Nephron (organoid): ENCODE results near the gene UTS2R.
A peak's percentile ranks its signal among the peaks of the same experiment; 100 is the strongest.

Experiments
- H3K27ac Mint-ChIP-seq, 3 experiments: 2 replicates each; pipeline ENCODE4 v1.8.0; 2020; ENCODE audit warnings: mixed read lengths in 3 of 3, mild to moderate bottlenecking in 2 of 3, moderate library complexity in 1 of 3
- H3K27me3 Mint-ChIP-seq: 2 replicates; pipeline ENCODE4 v1.8.0; 2021; ENCODE audit warnings: low read depth, mild to moderate bottlenecking, moderate library complexity, mixed read lengths
- H3K36me3 Mint-ChIP-seq: 2 replicates; pipeline ENCODE4 v1.8.0; 2020; ENCODE audit warnings: low read depth, mixed read lengths
- H3K4me1 Mint-ChIP-seq: 2 replicates; pipeline ENCODE4 v1.8.0; 2020; ENCODE audit warnings: mixed read lengths
- H3K4me3 Mint-ChIP-seq, 3 experiments: 2 replicates each; pipeline ENCODE4 v1.8.0; 2020; ENCODE audit warnings: mild to moderate bottlenecking in 3 of 3, mixed read lengths in 3 of 3, moderate library complexity in 2 of 3
- H3K9me3 Mint-ChIP-seq: 2 replicates; pipeline ENCODE4 v1.8.0; 2020; ENCODE audit warnings: mixed read lengths
- TF ChIP-seq, protein P1 (sequence below), 3 experiments: fragments of 200-600 bp; sonication (generic); IDR thresholded peaks; one replicate each; pipeline ENCODE4 v1.5.0; 2021; ENCODE audit warnings: antibody characterized with exemption in 3 of 3; ENCODE audit not compliant: unreplicated experiment in 3 of 3

The UTS2R gene

GRCh38 chr17:82394278-82394677 is 22.7 kb downstream of the UTS2R start:
- TF ChIP-seq, protein P1, sequence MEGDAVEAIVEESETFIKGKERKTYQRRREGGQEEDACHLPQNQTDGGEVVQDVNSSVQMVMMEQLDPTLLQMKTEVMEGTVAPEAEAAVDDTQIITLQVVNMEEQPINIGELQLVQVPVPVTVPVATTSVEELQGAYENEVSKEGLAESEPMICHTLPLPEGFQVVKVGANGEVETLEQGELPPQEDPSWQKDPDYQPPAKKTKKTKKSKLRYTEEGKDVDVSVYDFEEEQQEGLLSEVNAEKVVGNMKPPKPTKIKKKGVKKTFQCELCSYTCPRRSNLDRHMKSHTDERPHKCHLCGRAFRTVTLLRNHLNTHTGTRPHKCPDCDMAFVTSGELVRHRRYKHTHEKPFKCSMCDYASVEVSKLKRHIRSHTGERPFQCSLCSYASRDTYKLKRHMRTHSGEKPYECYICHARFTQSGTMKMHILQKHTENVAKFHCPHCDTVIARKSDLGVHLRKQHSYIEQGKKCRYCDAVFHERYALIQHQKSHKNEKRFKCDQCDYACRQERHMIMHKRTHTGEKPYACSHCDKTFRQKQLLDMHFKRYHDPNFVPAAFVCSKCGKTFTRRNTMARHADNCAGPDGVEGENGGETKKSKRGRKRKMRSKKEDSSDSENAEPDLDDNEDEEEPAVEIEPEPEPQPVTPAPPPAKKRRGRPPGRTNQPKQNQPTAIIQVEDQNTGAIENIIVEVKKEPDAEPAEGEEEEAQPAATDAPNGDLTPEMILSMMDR (IDR thresholded peaks at IDR 0.05; ENCODE audit: unreplicated experiment in 3 of 3), result no peak
- Mint-ChIP-seq H3K27me3 (no peaks in the 10 kb centered on the region), H3K4me3 (no peak overlapping the region), H3K36me3 (peaks cover 24% of the 10 kb centered on the region), H3K9me3 (no peaks in the 10 kb centered on the region), H3K4me1 (peaks cover 22% of the 10 kb centered on the region), H3K27ac (no peak overlapping the region)

DNA sequence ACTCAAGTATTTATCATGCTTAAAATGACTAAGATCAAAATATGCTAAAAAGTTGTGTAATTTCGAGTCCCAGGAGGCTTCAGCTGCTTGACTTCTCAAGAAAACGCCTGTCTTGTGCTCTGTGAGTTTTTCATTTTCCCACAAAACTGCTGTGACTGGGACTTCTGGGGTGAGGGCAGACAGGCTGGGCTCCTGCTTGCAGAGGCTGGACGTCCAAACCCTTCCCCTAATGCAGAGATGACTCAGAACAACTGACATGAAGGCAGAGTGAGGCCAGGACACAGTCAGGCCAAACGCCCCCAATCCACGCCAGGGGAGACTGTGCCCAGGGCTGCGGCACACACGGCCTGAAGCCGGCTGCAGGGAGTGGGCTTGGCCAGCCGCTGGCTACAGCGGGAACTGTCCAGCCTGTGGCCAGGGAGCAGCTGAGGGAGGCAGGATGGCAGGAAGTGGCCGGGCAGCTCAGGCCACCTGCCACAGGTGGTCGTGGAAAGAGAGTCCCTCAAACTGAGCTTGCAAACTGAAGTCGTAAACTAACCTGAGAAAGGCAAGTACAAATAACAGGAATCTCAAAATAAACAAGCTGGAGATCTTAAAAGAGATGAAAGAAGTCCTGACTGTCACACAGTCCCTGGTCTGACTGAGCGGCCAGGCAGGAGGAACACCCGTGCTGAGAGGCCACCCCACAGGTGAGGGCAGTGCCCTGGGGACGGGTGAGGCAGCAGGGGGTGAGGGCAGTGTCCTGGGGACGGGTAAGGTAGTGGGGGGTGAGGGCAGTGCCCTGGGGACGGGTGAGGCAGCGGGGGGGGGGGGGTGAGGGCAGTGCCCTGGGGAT is 25.3 kb downstream of the UTS2R start:
- H3K4me3 Mint-ChIP-seq, result no peak overlapping the region
- TF ChIP-seq, protein P1 (IDR thresholded peaks at IDR 0.05; ENCODE audit: unreplicated experiment in 3 of 3), result no peak
- no peaks in the 10 kb centered on the region for H3K27me3 Mint-ChIP-seq
- H3K27ac Mint-ChIP-seq, result no peak overlapping the region
- no peaks in the 10 kb centered on the region for H3K9me3 Mint-ChIP-seq
- H3K36me3 Mint-ChIP-seq, result peaks cover 33% of the 10 kb centered on the region
- peaks cover 34% of the 10 kb centered on the region for H3K4me1 Mint-ChIP-seq

- no peaks in the 10 kb centered on the region for H3K27me3 Mint-ChIP-seq
- H3K4me3 Mint-ChIP-seq, result no peak overlapping the region
- H3K36me3 Mint-ChIP-seq, result peaks cover 29% of the 10 kb centered on the region
- peaks cover 35% of the 10 kb centered on the region for H3K4me1 Mint-ChIP-seq
- H3K9me3 Mint-ChIP-seq, result no peaks in the 10 kb centered on the region
- TF ChIP-seq, protein P1 (IDR thresholded peaks at IDR 0.05; ENCODE audit: unreplicated experiment in 3 of 3), result no peak
- H3K27ac Mint-ChIP-seq, result no peak overlapping the region
These were observed 26.1 kb downstream of the UTS2R start for GRCh38 chr17:82397449-82398335.

- H3K4me1 Mint-ChIP-seq, result peaks cover 35% of the 10 kb centered on the region
- peaks cover 28% of the 10 kb centered on the region for H3K36me3 Mint-ChIP-seq
- no peaks in the 10 kb centered on the region for H3K27me3 Mint-ChIP-seq
These were observed 27.5 kb downstream of the UTS2R start for GRCh38 chr17:82399041-82399441.

GRCh38 chr17:82399601-82400101 is 28.1 kb downstream of the UTS2R start:
- Mint-ChIP-seq H3K27me3 (no peaks in the 10 kb centered on the region), H3K27ac (peak overlapping the region; percentile 75 to 90 (median 89))
- TF ChIP-seq, protein P1 (IDR thresholded peaks at IDR 0.05; ENCODE audit: unreplicated experiment in 3 of 3), result no peak

More at GRCh38 chr17:82399041-82399441, 27.5 kb downstream of the UTS2R start:
- H3K27ac Mint-ChIP-seq, result peak overlapping the region; percentile 75 to 90 (median 89)
- TF ChIP-seq, protein P1 (IDR thresholded peaks at IDR 0.05; ENCODE audit: unreplicated experiment in 3 of 3), result no peak
- peak overlapping the region in 1 of 3 experiments; percentile 68 for H3K4me3 Mint-ChIP-seq
- H3K9me3 Mint-ChIP-seq, result no peaks in the 10 kb centered on the region

More at GRCh38 chr17:82399601-82400101, 28.1 kb downstream of the UTS2R start:
- peak overlapping the region in 1 of 3 experiments; percentile 68 for H3K4me3 Mint-ChIP-seq
- H3K4me1 Mint-ChIP-seq, result peaks cover 35% of the 10 kb centered on the region
- H3K9me3 Mint-ChIP-seq, result no peaks in the 10 kb centered on the region
- H3K36me3 Mint-ChIP-seq, result peaks cover 25% of the 10 kb centered on the region
